Colonic mucosa (tissue), 4 donors: Measurements from ENCODE around the gene SLC38A8. TPM values are rescaled to one million over a fixed set of nuclear protein-coding genes. Genes with fewer than 3 reads are reported as not detected.

Experiments
- DNase-seq: peaks from one replicate; pipeline ENCODE4 v3.0.0-alpha.2; 2020
- H3K27ac ChIP-seq: fragments of 200-600 bp; one replicate; pipeline ENCODE4 v1.8.0; 2021
- H3K27me3 ChIP-seq: fragments of 200-600 bp; one replicate; pipeline ENCODE4 v1.8.0; 2021
- H3K36me3 ChIP-seq: fragments of 200-600 bp; one replicate; pipeline ENCODE4 v1.8.0; 2021
- H3K4me1 ChIP-seq: fragments of 200-600 bp; one replicate; pipeline ENCODE4 v1.8.0; 2021; ENCODE audit warnings: mild to moderate bottlenecking
- H3K4me3 ChIP-seq: fragments of 200-600 bp; one replicate; pipeline ENCODE4 v1.8.0; 2021
- H3K9ac ChIP-seq, 2 donors: one replicate each; pipeline ENCODE4 v1.7.0; 2013; ENCODE audit warnings: control low read depth in 2 of 2, low read depth in 2 of 2, low read length in 2 of 2
- H3K9me3 ChIP-seq: fragments of 200-600 bp; one replicate; pipeline ENCODE4 v1.8.0; 2021
- intact Hi-C: fragments of 100-400 bp; cut with DNase I; formaldehyde crosslinking; loops from one replicate; pipeline ENCODE4 v1.14.1; 2022
- total RNA-seq, 2 donors: library from RNA; stranded (reverse); fragmentation: NEBNext Ultra II Directional in 1 of 2; extraction: Animal tissue kit (Norgen Biotek cat#: 25700) in 1 of 2; gene quantifications; one replicate each; pipeline ENCODE4 v1.2.1, GENCODE V29; 2021
- TF ChIP-seq, protein P1 (sequence below): fragments of 200-600 bp; IDR thresholded peaks from one replicate; pipeline ENCODE4 v1.8.0; 2022; ENCODE audit warnings: antibody characterized with exemption, mild to moderate bottlenecking
- donor health status: healthy.
- donor health status: DM: no; HTN: no; CAD: no.
- donor health status: DM: no; HTN: no; CAD: no.

The SLC38A8 gene
- total RNA-seq, 2 donors from 2014 or later: not detected

GRCh38 chr16:83992624-83993023 is 50.0 kb downstream of the SLC38A8 start:
- Histone ChIP-seq H3K4me3 (no peak overlapping the region), H3K4me1 (no peaks in the 10 kb centered on the region), H3K9ac (no peak overlapping the region), H3K36me3 (no peaks in the 10 kb centered on the region), H3K27me3 (peaks cover 7% of the 10 kb centered on the region), H3K27ac (no peak overlapping the region), H3K9me3 (no peaks in the 10 kb centered on the region)
- DNase-seq: no peak
- intact Hi-C loops: no loop called here
- TF ChIP-seq, protein P1, sequence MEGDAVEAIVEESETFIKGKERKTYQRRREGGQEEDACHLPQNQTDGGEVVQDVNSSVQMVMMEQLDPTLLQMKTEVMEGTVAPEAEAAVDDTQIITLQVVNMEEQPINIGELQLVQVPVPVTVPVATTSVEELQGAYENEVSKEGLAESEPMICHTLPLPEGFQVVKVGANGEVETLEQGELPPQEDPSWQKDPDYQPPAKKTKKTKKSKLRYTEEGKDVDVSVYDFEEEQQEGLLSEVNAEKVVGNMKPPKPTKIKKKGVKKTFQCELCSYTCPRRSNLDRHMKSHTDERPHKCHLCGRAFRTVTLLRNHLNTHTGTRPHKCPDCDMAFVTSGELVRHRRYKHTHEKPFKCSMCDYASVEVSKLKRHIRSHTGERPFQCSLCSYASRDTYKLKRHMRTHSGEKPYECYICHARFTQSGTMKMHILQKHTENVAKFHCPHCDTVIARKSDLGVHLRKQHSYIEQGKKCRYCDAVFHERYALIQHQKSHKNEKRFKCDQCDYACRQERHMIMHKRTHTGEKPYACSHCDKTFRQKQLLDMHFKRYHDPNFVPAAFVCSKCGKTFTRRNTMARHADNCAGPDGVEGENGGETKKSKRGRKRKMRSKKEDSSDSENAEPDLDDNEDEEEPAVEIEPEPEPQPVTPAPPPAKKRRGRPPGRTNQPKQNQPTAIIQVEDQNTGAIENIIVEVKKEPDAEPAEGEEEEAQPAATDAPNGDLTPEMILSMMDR: no peak

- Histone ChIP-seq H3K36me3 (no peaks in the 10 kb centered on the region), H3K9ac (no peak overlapping the region), H3K4me1 (no peaks in the 10 kb centered on the region), H3K9me3 (no peaks in the 10 kb centered on the region), H3K27ac (no peak overlapping the region), H3K4me3 (no peak overlapping the region), H3K27me3 (no peaks in the 10 kb centered on the region)
- TF ChIP-seq, protein P1: no peak
- DNase-seq: no peak
- intact Hi-C loops: no loop called here
These were observed 52.1 kb downstream of the SLC38A8 start for GRCh38 chr16:83990492-83990891.

GRCh38 chr16:83989300-83989699 is 53.3 kb downstream of the SLC38A8 start:
- no peak overlapping the region for H3K27ac ChIP-seq
- no peaks in the 10 kb centered on the region for H3K9me3 ChIP-seq
- H3K4me3 ChIP-seq: no peak overlapping the region
- no peaks in the 10 kb centered on the region for H3K4me1 ChIP-seq
- intact Hi-C loops: loop anchor here (10.0 kb wide), 1 partner anchor 256 kb away; the partner anchor contains the start of gene KCNG4
- H3K9ac ChIP-seq: no peak overlapping the region
- no peaks in the 10 kb centered on the region for H3K27me3 ChIP-seq
- no peak for DNase-seq
- no peaks in the 10 kb centered on the region for H3K36me3 ChIP-seq
- TF ChIP-seq, protein P1: no peak

GRCh38 chr16:83983491-83983890 is 59.1 kb downstream of the SLC38A8 start:
- H3K27ac ChIP-seq: no peak overlapping the region
- no peaks in the 10 kb centered on the region for H3K36me3 ChIP-seq
- DNase-seq: no peak
- TF ChIP-seq, protein P1: no peak
- H3K4me1 ChIP-seq: no peaks in the 10 kb centered on the region
- intact Hi-C loops: loop anchor here (10.0 kb wide), 1 partner anchor 261 kb away; the partner anchor contains the start of gene KCNG4
- H3K4me3 ChIP-seq: no peak overlapping the region
- H3K9ac ChIP-seq: no peak overlapping the region
- H3K27me3 ChIP-seq: no peaks in the 10 kb centered on the region
- H3K9me3 ChIP-seq: no peaks in the 10 kb centered on the region

DNA sequence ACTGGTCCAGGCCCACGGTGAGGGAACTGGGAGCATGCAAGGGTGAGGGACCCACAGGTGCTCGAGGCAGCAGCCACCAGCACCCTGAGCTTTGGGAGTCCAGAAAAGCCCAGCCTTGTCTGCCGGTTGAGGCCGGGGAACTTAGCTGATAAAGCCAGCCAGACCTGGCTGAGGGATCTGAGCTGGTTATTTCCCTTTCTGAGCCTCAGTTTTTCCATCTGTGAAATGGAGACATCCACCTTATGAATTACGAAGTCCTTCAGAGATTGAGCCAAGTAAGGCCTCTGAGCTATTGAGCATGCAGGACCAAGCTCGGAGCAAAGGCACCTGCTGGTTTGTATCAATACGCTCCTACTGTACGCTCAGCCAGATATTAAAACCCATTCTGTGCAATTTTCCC is 60.8 kb downstream of the SLC38A8 start:
- Histone ChIP-seq H3K27ac (no peak overlapping the region), H3K4me3 (no peak overlapping the region), H3K36me3 (no peaks in the 10 kb centered on the region), H3K4me1 (no peaks in the 10 kb centered on the region), H3K27me3 (no peaks in the 10 kb centered on the region), H3K9ac (no peak overlapping the region), H3K9me3 (no peaks in the 10 kb centered on the region)
- no peak for DNase-seq
- TF ChIP-seq, protein P1: no peak
- intact Hi-C loops: loop anchor here (10.0 kb wide), 1 partner anchor 263 kb away; the partner anchor contains the start of gene KCNG4
